Osteocyte (in vitro differentiated cells): ENCODE results near the gene SGO2. TPM values are rescaled to one million over a fixed set of nuclear protein-coding genes. Genes with fewer than 3 reads are reported as not detected.

Source experiments
- DNase-seq: peaks from one replicate; pipeline ENCODE4 v3.0.0; 2021; ENCODE audit warnings: mixed read lengths; ENCODE audit not compliant: unreplicated experiment; ENCODE audit errors: extremely low spot score
- H3K27ac Mint-ChIP-seq: one replicate; pipeline ENCODE4 v1.8.0; 2021; ENCODE audit warnings: mild to moderate bottlenecking, mixed read lengths; ENCODE audit not compliant: unreplicated experiment
- H3K27me3 Mint-ChIP-seq: one replicate; pipeline ENCODE4 v1.8.0; 2021; ENCODE audit warnings: mixed read lengths; ENCODE audit not compliant: unreplicated experiment
- H3K36me3 Mint-ChIP-seq: one replicate; pipeline ENCODE4 v1.8.0; 2021; ENCODE audit warnings: mixed read lengths; ENCODE audit not compliant: unreplicated experiment
- H3K4me1 Mint-ChIP-seq: one replicate; pipeline ENCODE4 v1.8.0; 2021; ENCODE audit warnings: mixed read lengths; ENCODE audit not compliant: unreplicated experiment
- H3K4me3 Mint-ChIP-seq: one replicate; pipeline ENCODE4 v1.8.0; 2021; ENCODE audit warnings: mild to moderate bottlenecking, moderate library complexity, mixed read lengths; ENCODE audit not compliant: unreplicated experiment
- H3K9me3 Mint-ChIP-seq: one replicate; pipeline ENCODE4 v1.8.0; 2021; ENCODE audit warnings: mixed read lengths; ENCODE audit not compliant: unreplicated experiment
- CTCF ChIP-seq: fragments of 200-600 bp; sonication (generic); IDR thresholded peaks from 2 replicates; pipeline ENCODE4 v1.5.0; 2021; ENCODE audit warnings: antibody characterized with exemption, mild to moderate bottlenecking, moderate library complexity
- total RNA-seq: library from RNA; stranded (reverse); gene quantifications from 2 replicates; pipeline ENCODE4 v1.2.1, GENCODE V29; 2021

Gene SGO2
- total RNA-seq, 1 donor from 2014 or later, result 5.2 TPM

GRCh38 chr2:200498402-200499162, 27.4 kb upstream of the SGO2 start:
- H3K36me3 Mint-ChIP-seq, result peaks cover 30% of the 10 kb centered on the region
- DNase-seq, result no peak
- no peak for TF ChIP-seq CTCF
- no peak overlapping the region for H3K27ac Mint-ChIP-seq
- peaks cover 3% of the 10 kb centered on the region for H3K9me3 Mint-ChIP-seq
- H3K4me3 Mint-ChIP-seq, result no peak overlapping the region
- no peaks in the 10 kb centered on the region for H3K27me3 Mint-ChIP-seq
- H3K4me1 Mint-ChIP-seq, result no peaks in the 10 kb centered on the region

- DNase-seq, result no peak
- Mint-ChIP-seq H3K4me3 (no peak overlapping the region), H3K9me3 (peaks cover 3% of the 10 kb centered on the region), H3K27me3 (no peaks in the 10 kb centered on the region), H3K36me3 (peaks cover 22% of the 10 kb centered on the region), H3K4me1 (no peaks in the 10 kb centered on the region), H3K27ac (no peak overlapping the region)
- TF ChIP-seq CTCF, result no peak
Observed at GRCh38 chr2:200502196-200502595, 23.8 kb upstream of the SGO2 start.

- Mint-ChIP-seq H3K27me3 (no peaks in the 10 kb centered on the region), H3K4me1 (peaks cover 10% of the 10 kb centered on the region), H3K4me3 (no peak overlapping the region), H3K36me3 (peaks cover 10% of the 10 kb centered on the region), H3K27ac (no peak overlapping the region), H3K9me3 (peaks cover 3% of the 10 kb centered on the region)
- TF ChIP-seq CTCF, result no peak
- no peak for DNase-seq
Observed at GRCh38 chr2:200506679-200507078, 19.3 kb upstream of the SGO2 start.

- Mint-ChIP-seq H3K4me3 (no peak overlapping the region), H3K36me3 (peaks cover 10% of the 10 kb centered on the region), H3K9me3 (peaks cover 3% of the 10 kb centered on the region), H3K4me1 (peaks cover 10% of the 10 kb centered on the region), H3K27me3 (no peaks in the 10 kb centered on the region), H3K27ac (no peak overlapping the region)
- TF ChIP-seq CTCF, result no peak
- DNase-seq, result no peak
Observed at GRCh38 chr2:200507179-200507578, 18.8 kb upstream of the SGO2 start.

- peak overlapping the region; percentile 88 for H3K4me3 Mint-ChIP-seq
- no peaks in the 10 kb centered on the region for H3K9me3 Mint-ChIP-seq
- no peak for TF ChIP-seq CTCF
- no peak for DNase-seq
- peak overlapping the region; percentile 75 for H3K27ac Mint-ChIP-seq
- no peaks in the 10 kb centered on the region for H3K27me3 Mint-ChIP-seq
- H3K4me1 Mint-ChIP-seq, result peaks cover 10% of the 10 kb centered on the region
- no peaks in the 10 kb centered on the region for H3K36me3 Mint-ChIP-seq
Observed at GRCh38 chr2:200509235-200509611, 16.8 kb upstream of the SGO2 start.
